HG02763 (cell line): ENCODE data around the gene SLC36A3.
"Not testable (repeated sequence)": the region's sequence is repeated elsewhere in the genome, so short reads cannot be mapped to it uniquely, and the experiment has no call there.

ENCODE experiments used
- ATAC-seq: cut with Tn5 transposase; IDR thresholded peaks from one replicate; pipeline ENCODE4 v1.9.1; 2021; ENCODE audit warnings: mild to moderate bottlenecking, moderate library complexity; ENCODE audit not compliant: unreplicated experiment

The SLC36A3 gene

DNA sequence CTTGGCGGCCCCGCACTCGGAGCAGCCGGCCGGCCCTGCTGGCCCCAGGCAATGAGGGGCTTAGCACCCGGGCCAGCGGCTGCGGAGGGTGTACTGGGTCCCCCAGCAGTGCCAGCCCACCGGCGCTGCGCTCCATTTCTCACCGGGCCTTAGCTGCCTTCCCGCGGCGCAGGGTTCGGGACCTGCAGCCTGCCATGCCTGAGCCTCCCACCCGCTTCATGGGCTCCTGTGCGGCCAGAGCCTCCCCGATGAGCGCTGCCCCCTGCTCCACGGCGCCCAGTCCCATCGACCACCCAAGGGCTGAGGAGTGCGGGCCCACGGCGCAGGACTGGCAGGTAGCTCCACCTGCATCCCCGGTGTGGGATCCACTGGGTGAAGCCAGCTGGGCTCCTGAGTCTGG, 5.7 kb upstream of the SLC36A3 start:
- ATAC-seq, result not testable (repeated sequence)

DNA sequence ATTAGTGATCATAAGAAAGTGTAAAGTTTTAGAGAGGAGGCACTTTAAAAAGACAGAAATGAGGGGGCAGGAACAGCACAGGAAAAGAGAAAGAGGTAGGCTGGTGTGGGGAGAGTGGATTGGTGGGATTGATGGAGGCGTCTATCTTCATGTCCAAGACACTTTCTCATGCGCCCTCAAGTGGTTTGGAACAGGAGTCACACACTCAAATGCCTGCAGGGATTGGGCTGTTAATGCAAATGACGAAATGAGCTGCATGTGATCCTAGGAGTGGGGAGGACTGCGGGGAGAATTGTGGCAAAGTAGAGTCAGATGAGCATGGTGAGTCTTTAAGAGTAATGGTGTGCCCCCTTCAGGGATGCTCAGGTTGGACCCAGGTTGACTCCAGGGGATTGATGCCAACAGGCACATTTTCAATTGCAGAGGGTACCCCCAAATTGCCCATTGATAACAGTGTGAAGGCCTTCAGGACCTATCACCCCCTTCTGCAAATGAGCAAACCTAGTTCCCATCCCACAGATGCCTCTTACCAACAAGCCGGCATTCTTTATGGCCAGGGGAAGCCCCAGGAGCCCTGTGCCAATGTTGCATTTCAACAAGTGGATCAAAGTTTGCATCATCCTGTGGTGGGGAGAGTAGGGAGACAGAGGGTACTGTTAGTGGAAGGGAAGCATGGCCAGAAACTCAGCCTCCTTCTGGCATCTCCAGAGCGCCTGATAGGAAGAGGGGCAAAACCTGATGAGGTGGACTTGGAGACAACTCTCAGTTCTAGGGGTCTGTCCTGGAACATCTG, 5.3 kb downstream of the SLC36A3 start:
- no peak for ATAC-seq

- no peak for ATAC-seq
These were observed 6.6 kb downstream of the SLC36A3 start for GRCh38 chr5:151296974-151297373.

GRCh38 chr5:151296478-151296830, 7.1 kb downstream of the SLC36A3 start:
- ATAC-seq, result no peak

GRCh38 chr5:151295791-151296477, 7.6 kb downstream of the SLC36A3 start:
- no peak for ATAC-seq

- no peak for ATAC-seq
These were observed 8.4 kb downstream of the SLC36A3 start for GRCh38 chr5:151295138-151295537.

- no peak for ATAC-seq
These were observed 9.9 kb downstream of the SLC36A3 start for GRCh38 chr5:151293624-151294023.

DNA sequence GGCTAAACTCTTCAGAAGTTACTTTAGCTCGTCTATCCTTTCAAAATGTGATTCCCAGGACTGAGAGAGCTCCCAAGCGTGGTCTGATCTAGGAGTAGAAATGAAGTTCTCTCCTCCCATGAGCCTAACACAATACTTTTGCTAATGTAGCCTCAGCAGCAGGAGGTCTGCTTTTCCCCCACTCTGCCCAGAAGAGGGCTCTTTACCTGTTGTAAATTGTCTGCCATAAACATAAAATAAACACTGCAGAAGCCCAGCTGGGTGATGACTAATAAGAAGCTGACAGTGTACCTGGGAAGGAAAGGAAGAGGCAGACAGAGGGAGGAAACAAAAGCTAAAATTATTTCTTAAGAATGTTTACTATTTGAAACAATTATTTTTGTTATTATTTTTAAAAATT, 15.4 kb downstream of the SLC36A3 start:
- no peak for ATAC-seq

GRCh38 chr5:151286246-151286645, 17.3 kb downstream of the SLC36A3 start:
- no peak for ATAC-seq

GRCh38 chr5:151285683-151286082, 17.9 kb downstream of the SLC36A3 start:
- ATAC-seq, result no peak

DNA sequence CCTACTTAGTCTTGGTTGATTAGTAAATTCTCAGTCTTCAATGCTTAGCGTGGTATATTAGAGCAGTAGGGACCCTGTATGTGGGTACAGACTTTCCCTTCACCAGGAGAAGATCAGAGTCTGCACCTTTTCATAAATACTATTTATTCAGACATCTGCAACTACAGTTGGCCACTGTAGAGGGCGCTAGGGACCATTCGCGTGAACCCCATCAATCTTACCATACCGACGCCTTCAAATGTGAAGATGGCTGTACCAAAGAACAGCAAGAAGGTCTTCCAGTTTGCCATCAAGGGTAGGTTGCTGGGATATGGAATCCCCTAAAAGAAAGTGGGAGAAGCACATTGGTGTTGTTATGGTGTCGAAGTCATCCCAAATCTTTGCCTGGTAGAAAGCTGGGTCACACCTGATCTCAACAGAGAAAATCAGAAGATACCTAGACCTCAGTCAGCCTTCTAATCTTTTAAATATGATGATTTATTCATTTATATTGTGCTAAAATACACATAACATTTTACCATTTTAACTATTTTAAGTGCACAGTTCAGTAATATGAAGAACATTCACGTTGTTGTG, 19.1 kb downstream of the SLC36A3 start:
- no peak for ATAC-seq

- no peak for ATAC-seq
These were observed 20.3 kb downstream of the SLC36A3 start for GRCh38 chr5:151283120-151283825.

- no peak for ATAC-seq
These were observed 22.4 kb downstream of the SLC36A3 start for GRCh38 chr5:151281001-151281639.

- no peak for ATAC-seq
These were observed 23.1 kb downstream of the SLC36A3 start for GRCh38 chr5:151280443-151280842.

- no peak for ATAC-seq
These were observed 24.7 kb downstream of the SLC36A3 start for GRCh38 chr5:151278845-151279244.

DNA sequence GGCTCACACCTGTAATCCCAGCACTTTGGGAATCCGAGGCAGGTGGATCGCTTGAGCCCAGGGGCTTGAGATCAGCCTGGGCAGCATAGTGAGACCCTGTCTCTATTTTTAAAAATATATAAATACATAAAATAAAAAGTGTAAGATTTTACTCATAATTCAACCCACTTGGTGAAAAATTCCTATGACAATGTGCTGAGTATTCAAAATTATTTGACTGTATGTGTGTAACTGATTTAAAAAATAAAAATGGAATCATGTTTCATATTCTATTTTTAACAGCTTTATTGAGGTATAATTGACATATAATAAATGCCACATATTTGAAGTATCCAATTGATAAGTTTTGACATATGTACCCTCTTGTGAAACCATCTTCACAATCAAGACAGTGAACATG, 27.8 kb downstream of the SLC36A3 start:
- no peak for ATAC-seq

DNA sequence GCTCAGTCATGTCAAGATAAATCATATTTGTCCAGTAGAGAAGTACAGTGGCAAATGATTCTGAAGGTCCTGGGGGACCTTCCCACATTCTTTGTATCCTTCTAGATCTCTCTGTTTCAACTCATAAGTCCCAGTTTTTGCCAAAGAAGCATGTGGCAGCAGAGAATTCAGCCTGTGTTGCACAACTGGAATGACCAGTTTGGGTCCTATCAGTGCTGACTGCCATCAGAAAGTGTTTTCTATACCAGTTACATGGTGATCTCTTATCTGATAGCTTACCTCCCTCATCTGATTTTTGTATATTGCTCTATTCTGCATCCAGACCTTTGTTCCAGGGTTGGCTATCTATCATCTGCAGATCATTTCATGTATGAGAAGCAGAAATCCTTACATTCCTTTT, 28.9 kb downstream of the SLC36A3 start:
- ATAC-seq, result no peak

- ATAC-seq, result no peak
These were observed 32.2 kb downstream of the SLC36A3 start for GRCh38 chr5:151271336-151271735.

DNA sequence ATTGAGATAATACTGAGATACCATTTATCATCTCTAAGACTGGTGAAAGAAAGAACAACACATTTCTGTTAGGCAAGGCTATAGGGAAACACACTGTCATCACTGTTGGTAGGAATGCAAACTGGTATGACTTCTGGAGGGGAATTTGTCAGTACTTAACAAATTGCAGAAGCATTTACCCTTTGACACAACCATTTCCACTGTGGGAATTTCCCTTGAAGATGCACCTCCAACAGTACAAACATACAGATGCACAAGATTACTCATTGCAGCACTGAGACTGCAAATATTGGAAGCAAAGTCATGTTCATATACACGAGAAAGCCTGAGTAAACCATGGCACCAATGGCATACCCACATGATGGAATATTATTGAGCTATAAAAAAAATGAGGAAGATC, 33.0 kb downstream of the SLC36A3 start:
- ATAC-seq, result peak; percentile 86

- ATAC-seq, result no peak
These were observed 35.9 kb downstream of the SLC36A3 start for GRCh38 chr5:151267491-151268260.
